Fibroblast of upper back skin (primary cell): ENCODE data around the gene PITX2.

ENCODE experiments used
- DNase-seq: peaks from one replicate; pipeline ENCODE4 v3.0.0-alpha.2; 2013

PITX2 gene

GRCh38 chr4:110622841-110623717 lies at the start of gene PITX2:
Gene PITX2, minus strand, starts transcription at chr4:110623077. Its CDS starts 617 bp downstream, at chr4:110622460.
- DNase-seq, result peak; percentile 97

DNA sequence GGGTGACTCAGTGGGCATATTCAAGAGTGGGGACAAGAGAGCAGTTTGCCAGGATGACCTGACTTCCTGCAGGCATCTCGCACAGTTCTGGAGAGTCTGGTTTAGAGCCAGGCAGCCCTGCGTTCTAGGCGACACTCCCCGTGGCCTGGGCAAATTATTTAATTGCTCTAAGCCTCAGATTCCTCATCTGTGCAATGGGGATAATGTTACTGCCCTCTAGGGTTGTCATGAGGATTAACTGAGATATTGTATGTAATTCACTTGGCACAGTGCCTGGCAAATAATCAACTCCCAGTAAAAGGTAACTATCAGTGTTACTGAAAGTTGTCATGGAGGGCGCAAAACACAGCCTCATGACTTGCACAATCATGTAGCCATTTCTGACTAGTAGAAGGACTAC lies 48.8 kb upstream of the PITX2 start:
- DNase-seq, result no peak

GRCh38 chr4:110669663-110670062 lies 46.8 kb upstream of the PITX2 start:
- DNase-seq, result no peak

DNA sequence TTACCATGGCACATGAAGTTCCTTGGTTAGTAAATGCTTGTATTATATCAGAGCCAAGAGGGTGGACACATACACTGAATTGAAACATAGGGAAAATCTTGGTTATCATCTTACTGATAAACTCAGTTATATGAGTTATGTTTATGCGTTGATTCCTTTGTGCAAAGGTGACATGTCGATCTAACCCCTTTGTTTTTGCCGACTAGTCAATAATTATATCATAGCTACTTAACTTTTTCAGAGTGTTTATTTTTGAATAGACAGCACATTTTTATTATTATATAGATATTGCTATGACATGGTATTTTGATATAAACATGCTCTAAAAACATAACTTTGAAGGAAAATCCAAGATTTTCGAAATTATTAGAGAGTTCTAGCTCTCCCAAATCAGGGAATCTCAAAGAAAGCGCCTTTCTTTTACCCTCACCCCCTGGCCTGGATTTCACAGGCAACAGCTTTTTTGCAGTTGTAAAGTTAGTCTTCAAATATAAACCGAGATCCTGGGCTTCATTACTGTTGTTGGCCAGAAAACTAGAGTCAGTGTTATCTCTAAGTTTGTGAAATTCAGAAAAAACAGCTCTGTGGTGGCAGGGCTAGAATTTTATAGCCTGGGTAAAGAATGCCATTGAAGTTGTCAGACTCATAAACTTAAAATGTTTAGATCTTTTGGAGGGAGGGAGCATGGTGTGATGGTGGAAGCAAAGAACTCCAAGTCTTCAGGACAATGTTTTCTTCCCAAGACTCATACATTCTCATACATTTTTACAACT lies 45.8 kb upstream of the PITX2 start:
- DNase-seq, result no peak

- no peak for DNase-seq
Measured at GRCh38 chr4:110667670-110668069, 44.8 kb upstream of the PITX2 start.

GRCh38 chr4:110666030-110666429 lies 43.2 kb upstream of the PITX2 start:
- DNase-seq, result peak; percentile 24

- DNase-seq, result peak; percentile 90
Measured at GRCh38 chr4:110663738-110664444, 41.0 kb upstream of the PITX2 start.

DNA sequence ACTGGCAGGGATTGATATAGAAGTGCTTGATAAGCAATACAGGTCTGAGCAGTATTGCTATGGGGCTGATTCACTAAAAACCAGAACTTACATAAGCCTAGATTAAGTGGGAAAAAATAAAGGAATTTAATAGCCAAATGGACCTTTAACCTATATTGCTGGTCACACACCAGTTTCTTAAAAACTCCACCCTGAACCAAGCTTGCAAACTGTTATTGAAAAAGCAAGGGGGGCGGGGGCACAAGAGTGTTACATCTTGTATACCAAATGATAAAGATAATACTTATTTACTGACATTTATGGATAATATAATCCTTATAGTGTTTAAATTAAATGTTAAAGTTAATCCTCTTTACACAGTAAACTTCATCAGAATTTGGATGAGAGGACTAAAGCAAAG lies 40.3 kb upstream of the PITX2 start:
- no peak for DNase-seq

- peak; percentile 39 for DNase-seq
Measured at GRCh38 chr4:110660755-110661154, 37.9 kb upstream of the PITX2 start.

GRCh38 chr4:110654254-110654635 lies 31.4 kb upstream of the PITX2 start:
- DNase-seq, result peak; percentile 74

DNA sequence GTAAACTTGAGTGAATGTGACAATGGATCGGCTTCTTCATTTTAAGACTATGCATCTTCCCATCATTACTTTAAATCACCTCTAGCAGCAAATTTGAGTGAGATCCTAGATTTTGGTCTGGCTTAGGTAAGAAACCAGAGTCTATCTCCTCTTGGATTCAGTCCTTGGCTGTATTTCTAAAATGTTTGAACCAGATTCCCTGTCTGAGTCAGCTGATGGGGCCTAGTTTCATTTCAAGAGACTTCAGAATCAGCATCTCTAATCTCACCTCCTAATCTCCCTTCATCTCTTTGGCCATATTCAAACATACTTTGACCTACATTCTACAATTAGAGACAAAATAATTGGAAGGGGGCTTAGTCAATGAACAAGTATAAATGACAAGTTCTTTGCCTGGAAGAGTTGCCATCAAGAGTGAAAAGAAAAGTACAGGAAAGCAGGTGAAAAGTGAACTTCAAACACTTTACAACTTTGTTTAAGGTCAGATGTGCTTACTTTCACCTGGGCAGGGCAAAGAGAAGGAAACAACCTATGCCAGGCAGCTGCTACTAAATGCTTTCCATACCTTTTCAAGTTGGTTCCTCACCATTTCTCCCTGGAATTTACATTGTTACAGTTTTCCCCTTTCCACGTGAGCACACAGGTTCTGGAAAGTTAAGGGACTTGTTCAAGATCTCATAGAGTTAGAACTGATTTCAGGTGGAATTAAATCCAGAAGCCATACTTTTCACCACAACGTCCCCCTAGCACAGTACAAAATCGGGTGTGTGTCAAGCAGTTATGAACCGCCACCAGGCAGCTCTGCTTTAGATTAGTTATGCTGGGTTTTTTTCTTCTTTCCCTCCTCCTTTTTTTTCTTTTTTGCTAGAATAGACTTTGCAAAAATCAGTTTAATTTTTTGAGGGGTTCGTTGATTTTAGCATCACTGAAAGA lies 30.7 kb upstream of the PITX2 start:
- peak; percentile 23 for DNase-seq

- DNase-seq, result no peak
Measured at GRCh38 chr4:110644008-110644407, 21.1 kb upstream of the PITX2 start.

DNA sequence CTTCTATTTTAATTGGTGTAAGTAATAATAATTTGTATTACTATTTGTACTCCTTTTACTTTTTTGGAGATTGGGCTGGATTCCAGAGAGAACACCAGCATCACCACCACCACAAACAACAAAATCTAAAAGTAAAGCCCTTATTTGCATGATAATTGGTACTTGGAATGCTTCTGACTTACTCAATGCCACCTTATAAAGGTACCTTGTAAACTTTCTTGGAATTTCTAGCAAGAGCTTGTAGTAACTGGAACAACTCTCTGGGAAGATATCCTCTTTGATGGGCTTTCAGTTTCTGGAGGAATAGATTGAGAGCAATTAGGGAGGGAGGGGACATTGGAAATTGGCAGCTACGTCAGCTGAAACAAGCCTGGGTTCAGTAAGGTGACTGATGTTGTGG lies 20.2 kb upstream of the PITX2 start:
- DNase-seq, result no peak

- DNase-seq, result no peak
Measured at GRCh38 chr4:110641218-110641617, 18.3 kb upstream of the PITX2 start.

GRCh38 chr4:110640576-110640975 lies 17.7 kb upstream of the PITX2 start:
- DNase-seq, result no peak

GRCh38 chr4:110639207-110640090 lies 16.6 kb upstream of the PITX2 start:
- no peak for DNase-seq

- DNase-seq, result no peak
Measured at GRCh38 chr4:110638089-110638746, 15.3 kb upstream of the PITX2 start.

GRCh38 chr4:110637408-110638088 lies 14.7 kb upstream of the PITX2 start:
- peak; percentile 49 for DNase-seq

DNA sequence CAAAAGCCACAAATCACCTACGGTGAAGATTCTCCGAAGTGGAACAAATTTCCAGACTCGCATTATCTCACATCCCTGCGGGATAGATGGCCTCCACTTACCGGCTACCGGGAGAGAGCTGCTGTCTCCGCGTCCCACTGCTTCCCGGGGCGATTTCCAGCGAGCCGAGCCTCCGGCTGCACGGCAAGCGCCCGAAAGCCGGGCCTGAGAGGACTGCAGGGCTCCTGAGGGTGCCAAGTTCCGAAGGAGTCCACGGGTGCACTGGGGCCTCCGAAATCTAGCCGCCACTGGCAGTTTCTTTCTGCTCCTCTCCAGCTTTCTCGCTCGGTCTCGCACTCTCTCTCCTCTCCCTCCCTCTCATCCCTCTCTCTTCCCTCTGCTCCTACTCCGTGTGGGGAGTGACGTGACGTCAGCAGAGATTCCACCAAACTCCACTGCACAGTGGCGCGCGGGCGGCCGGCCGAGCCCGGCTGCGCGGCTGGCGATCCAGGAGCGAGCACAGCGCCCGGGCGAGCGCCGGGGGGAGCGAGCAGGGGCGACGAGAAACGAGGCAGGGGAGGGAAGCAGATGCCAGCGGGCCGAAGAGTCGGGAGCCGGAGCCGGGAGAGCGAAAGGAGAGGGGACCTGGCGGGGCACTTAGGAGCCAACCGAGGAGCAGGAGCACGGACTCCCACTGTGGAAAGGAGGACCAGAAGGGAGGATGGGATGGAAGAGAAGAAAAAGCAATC lies 14.0 kb upstream of the PITX2 start:
- DNase-seq, result peak; percentile 92
